Measurements from ENCODE around the gene MAP3K2.

Gene MAP3K2

DNA sequence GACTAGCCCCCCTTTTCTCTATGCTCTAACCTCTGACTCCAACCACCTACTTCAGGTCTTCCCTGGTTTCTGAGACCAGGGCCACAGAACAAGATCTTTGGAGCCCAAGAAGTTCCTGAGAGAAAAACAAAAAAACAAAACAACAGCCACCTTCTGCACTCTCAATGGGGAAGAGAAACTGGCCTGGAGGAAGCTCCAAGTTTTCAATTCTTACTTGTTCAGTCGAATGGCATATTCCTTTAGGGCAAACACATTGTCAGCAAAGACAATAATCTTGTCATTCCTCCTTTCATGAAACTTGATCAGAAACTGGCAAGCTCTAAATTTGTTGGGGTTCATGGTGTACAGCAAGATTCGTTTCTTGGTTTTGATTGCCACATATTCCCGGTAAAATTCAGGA lies 108.8 kb downstream of the MAP3K2 start:
- no peak for DNase-seq

DNA sequence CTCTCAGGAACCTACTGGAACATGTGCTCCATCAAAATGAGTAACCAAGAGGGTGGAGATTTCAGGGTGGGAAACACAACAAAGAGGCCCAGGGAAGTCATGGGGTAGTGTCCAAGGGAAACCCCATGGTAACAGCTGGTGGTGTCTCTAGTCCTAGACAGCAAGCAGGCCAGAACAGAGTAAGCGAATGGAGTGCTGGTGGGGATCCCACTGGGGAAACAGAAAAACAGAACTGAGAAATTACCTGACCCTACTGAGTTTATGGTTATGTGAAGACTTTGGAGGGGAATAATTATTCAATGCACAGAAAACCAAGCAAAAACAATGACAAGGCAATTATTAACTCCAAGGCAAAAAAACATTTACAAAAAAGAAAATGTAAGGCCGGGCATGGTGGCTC lies 110.7 kb downstream of the MAP3K2 start:
- DNase-seq: no peak

- DNase-seq: no peak
Measured at GRCh38 chr2:127275789-127276188, 112.0 kb downstream of the MAP3K2 start.

DNA sequence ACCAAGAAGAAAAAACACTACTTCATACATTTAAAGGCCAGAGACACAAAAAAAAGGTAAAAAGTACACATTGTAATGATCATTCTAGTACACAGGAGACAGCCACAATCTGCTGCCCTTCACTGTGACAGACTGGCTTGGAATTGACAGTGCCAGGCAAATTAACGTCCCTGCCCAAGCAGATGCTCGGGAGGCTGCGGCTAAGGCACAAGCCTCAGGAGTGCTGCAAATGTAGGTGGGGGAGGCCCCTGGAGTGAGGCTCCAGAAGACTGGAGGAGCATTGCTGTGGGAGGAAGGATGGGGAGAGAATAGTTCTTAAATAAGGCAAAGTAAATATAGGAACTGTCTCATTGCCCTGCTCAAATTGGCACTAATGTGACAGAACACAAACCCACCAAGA lies 112.4 kb downstream of the MAP3K2 start:
- no peak for DNase-seq

- no peak for DNase-seq
Measured at GRCh38 chr2:127270663-127271062, 117.1 kb downstream of the MAP3K2 start.

DNA sequence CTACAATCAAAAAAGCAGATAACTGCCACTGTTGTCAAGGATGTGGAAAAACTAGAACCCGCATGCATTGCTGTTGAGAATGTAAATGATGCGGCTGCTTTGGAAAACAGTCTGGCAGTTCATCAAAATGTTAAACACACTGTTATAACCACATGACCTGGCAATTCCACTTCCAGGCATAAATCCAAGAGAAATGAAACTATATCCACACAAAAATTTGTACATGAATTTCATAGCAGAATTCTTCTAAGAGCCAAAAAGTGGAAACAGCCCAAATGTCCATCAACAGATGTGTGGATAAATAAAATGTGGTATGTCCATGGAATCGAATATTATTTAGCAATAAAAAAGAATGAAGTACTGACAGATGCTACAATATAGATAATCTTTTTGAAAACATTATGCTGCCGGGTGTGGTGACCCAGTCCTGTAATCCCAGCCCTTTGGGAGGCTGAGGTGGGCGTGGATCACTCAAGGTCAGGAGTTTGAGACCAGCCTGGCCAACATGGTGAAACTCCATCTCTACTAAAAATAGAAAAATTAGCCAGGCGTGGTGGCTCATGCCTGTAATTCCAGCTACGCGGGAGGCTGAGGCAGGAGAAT lies 125.9 kb downstream of the MAP3K2 start:
- DNase-seq: no peak

DNA sequence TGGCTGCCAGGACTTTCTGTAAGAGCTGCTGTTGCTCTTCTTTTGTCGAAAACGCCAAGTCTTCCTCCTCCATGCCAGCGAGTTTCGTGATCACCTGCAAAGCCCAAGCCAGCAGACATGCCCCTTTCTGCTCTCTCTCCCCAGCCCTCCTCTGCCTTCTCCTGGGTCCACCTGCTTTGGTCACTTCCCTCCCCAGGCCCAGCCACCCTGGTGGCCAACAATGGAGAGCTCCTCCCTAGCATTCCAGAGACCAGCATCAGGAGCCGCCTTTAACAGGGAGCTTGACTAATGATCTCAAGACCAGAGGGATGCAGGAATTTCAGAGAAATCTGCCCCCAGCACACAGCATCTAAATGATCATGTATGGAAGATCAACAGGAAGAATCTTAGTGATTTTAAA lies 128.4 kb downstream of the MAP3K2 start:
- no peak for DNase-seq

- DNase-seq: no peak
Measured at GRCh38 chr2:127256866-127257265, 130.9 kb downstream of the MAP3K2 start.

GRCh38 chr2:127256381-127256780 lies 131.4 kb downstream of the MAP3K2 start:
- DNase-seq: no peak

DNA sequence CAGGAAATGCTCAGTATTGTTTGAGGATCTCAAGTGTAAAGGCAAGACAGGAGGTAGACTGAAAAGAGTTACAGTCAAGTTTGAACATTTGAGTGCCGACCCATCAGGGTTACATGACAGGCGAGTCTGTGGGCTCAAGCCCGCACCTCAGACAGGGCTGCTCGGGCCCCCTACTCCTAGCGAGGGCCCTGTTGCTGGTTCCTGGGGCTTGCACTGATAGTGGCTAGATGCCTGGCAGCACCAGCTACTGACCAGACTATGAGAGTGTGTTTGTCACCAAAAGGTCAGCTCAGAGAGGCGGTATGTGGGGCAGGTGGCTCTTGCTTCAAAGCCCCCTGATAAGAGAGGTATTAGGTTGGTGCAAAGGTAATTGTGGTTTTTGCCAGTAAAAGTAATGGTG lies 132.1 kb downstream of the MAP3K2 start:
- no peak for DNase-seq

- DNase-seq: no peak
Measured at GRCh38 chr2:127255146-127255545, 132.6 kb downstream of the MAP3K2 start.

DNA sequence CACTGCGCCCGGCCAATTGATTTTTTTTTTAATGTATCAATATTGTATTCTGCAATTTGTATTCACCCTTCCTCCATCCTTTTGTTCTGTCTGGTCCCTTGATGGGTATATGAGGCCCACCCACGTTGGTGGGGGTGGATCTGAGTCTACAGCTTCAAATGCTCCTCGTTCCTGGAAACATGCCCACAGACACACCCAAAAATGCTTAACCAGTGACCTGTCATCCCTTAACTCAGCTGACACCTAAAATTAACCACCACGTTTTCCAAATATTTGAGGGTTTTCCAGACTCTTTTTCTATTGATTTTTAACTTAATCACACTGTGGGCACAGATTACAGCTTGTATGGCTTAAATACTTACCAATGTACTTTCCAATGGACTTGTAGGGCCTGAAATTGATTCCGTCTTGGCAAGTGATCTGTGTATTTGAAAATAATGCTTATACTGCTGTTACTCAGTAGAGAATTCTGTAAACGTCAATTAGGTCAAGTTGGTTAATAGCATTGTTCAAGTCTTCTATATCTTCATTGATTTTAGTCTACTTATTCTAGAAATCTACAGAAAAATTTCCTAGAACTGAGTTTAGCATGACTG lies 133.3 kb downstream of the MAP3K2 start:
- DNase-seq: no peak

Data from KG1 (cell line).